ENCODE measurements around the gene MSH3. TPM values are rescaled to one million over a fixed set of nuclear protein-coding genes. Genes with fewer than 3 reads are reported as not detected.

The MSH3 gene
- total RNA-seq, 1 donor from 2014 or later, result 15.4 TPM

- H3K36me3 ChIP-seq (ENCODE audit: insufficient read depth, low read length), result no peaks in the 10 kb centered on the region
- peak overlapping the region; percentile 66 for H3K4me3 Mint-ChIP-seq (ENCODE audit: unreplicated experiment)
- no peaks in the 10 kb centered on the region for H3K27me3 Mint-ChIP-seq (ENCODE audit: low read depth, unreplicated experiment)
- peak; percentile 90 for DNase-seq (ENCODE audit: low read depth)
- peaks cover 10% of the 10 kb centered on the region for H3K36me3 Mint-ChIP-seq (ENCODE audit: low read depth, unreplicated experiment)
- peak overlapping the region; percentile 7 for H3K9ac ChIP-seq (ENCODE audit: low read length)
- no peaks in the 10 kb centered on the region for H3K27me3 ChIP-seq (ENCODE audit: insufficient read depth, low read length)
- H3K27ac Mint-ChIP-seq (ENCODE audit: unreplicated experiment), result peak overlapping the region; percentile 99
- no peaks in the 10 kb centered on the region for H3K9me3 Mint-ChIP-seq (ENCODE audit: unreplicated experiment)
- no peaks in the 10 kb centered on the region for H3K4me1 ChIP-seq (ENCODE audit: insufficient read depth, low read length)
- H3K27ac ChIP-seq (ENCODE audit: low read depth, low read length), result peak overlapping the region; percentile 18
- TF ChIP-seq CTCF (IDR thresholded peaks at IDR 0.05; ENCODE audit: insufficient read depth, low read depth, low read length) (no peak), EZH2 (IDR thresholded peaks at IDR 0.05; ENCODE audit: insufficient read depth, low read length) (no peak)
- peaks cover 37% of the 10 kb centered on the region for H3K4me1 Mint-ChIP-seq (ENCODE audit: low read depth, unreplicated experiment)
- H2AFZ ChIP-seq (ENCODE audit: low read depth, low read length), result no peak overlapping the region
- H3K9me3 ChIP-seq (ENCODE audit: insufficient read depth, low read depth, low read length), result no peaks in the 10 kb centered on the region
- no peaks in the 10 kb centered on the region for H4K20me1 ChIP-seq (ENCODE audit: insufficient read depth, low read length)
- peak; percentile 37 for FAIRE-seq
- no peaks in the 10 kb centered on the region for H3K79me2 ChIP-seq (ENCODE audit: insufficient read depth, low read length)
- H3K4me3 ChIP-seq (ENCODE audit: insufficient read depth, low read depth, low read length), result no peak overlapping the region
- H3K4me2 ChIP-seq (ENCODE audit: low read length), result peak overlapping the region; percentile 3
These were observed 206.6 kb downstream of the MSH3 start for GRCh38 chr5:80860924-80861613.

GRCh38 chr5:80863708-80864107 is 209.3 kb downstream of the MSH3 start:
- Histone ChIP-seq H3K9ac (ENCODE audit: low read length) (no peak overlapping the region), H4K20me1 (ENCODE audit: insufficient read depth, low read length) (no peaks in the 10 kb centered on the region), H3K9me3 (ENCODE audit: insufficient read depth, low read depth, low read length) (no peaks in the 10 kb centered on the region), H2AFZ (ENCODE audit: low read depth, low read length) (no peak overlapping the region), H3K27ac (ENCODE audit: low read depth, low read length) (no peak overlapping the region), H3K79me2 (ENCODE audit: insufficient read depth, low read length) (no peaks in the 10 kb centered on the region), H3K27me3 (ENCODE audit: insufficient read depth, low read length) (no peaks in the 10 kb centered on the region), H3K4me3 (ENCODE audit: insufficient read depth, low read depth, low read length) (no peak overlapping the region), H3K4me1 (ENCODE audit: insufficient read depth, low read length) (no peaks in the 10 kb centered on the region), H3K36me3 (ENCODE audit: insufficient read depth, low read length) (no peaks in the 10 kb centered on the region), H3K4me2 (ENCODE audit: low read length) (no peak overlapping the region)
- FAIRE-seq (no peak), DNase-seq (ENCODE audit: low read depth) (no peak)
- Mint-ChIP-seq H3K4me3 (ENCODE audit: unreplicated experiment) (no peak overlapping the region), H3K27me3 (ENCODE audit: low read depth, unreplicated experiment) (no peaks in the 10 kb centered on the region), H3K27ac (ENCODE audit: unreplicated experiment) (peak overlapping the region; percentile 29), H3K36me3 (ENCODE audit: low read depth, unreplicated experiment) (peaks cover 2% of the 10 kb centered on the region), H3K9me3 (ENCODE audit: unreplicated experiment) (peaks cover 2% of the 10 kb centered on the region), H3K4me1 (ENCODE audit: low read depth, unreplicated experiment) (peaks cover 44% of the 10 kb centered on the region)
- TF ChIP-seq CTCF (IDR thresholded peaks at IDR 0.05; ENCODE audit: insufficient read depth, low read depth, low read length) (no peak), EZH2 (IDR thresholded peaks at IDR 0.05; ENCODE audit: insufficient read depth, low read length) (no peak)

- H3K27ac Mint-ChIP-seq (ENCODE audit: unreplicated experiment), result peak overlapping the region; percentile 29
- H3K36me3 ChIP-seq (ENCODE audit: insufficient read depth, low read length), result no peaks in the 10 kb centered on the region
- H2AFZ ChIP-seq (ENCODE audit: low read depth, low read length), result no peak overlapping the region
- no peaks in the 10 kb centered on the region for H3K27me3 ChIP-seq (ENCODE audit: insufficient read depth, low read length)
- H4K20me1 ChIP-seq (ENCODE audit: insufficient read depth, low read length), result no peaks in the 10 kb centered on the region
- TF ChIP-seq EZH2 (IDR thresholded peaks at IDR 0.05; ENCODE audit: insufficient read depth, low read length) (no peak), CTCF (IDR thresholded peaks at IDR 0.05; ENCODE audit: insufficient read depth, low read depth, low read length) (no peak)
- H3K9ac ChIP-seq (ENCODE audit: low read length), result no peak overlapping the region
- no peaks in the 10 kb centered on the region for H3K27me3 Mint-ChIP-seq (ENCODE audit: low read depth, unreplicated experiment)
- H3K4me1 Mint-ChIP-seq (ENCODE audit: low read depth, unreplicated experiment), result peaks cover 44% of the 10 kb centered on the region
- no peak for DNase-seq (ENCODE audit: low read depth)
- no peaks in the 10 kb centered on the region for H3K79me2 ChIP-seq (ENCODE audit: insufficient read depth, low read length)
- peaks cover 2% of the 10 kb centered on the region for H3K36me3 Mint-ChIP-seq (ENCODE audit: low read depth, unreplicated experiment)
- no peak for FAIRE-seq
- H3K27ac ChIP-seq (ENCODE audit: low read depth, low read length), result no peak overlapping the region
- no peak overlapping the region for H3K4me3 ChIP-seq (ENCODE audit: insufficient read depth, low read depth, low read length)
- no peaks in the 10 kb centered on the region for H3K4me1 ChIP-seq (ENCODE audit: insufficient read depth, low read length)
- H3K9me3 Mint-ChIP-seq (ENCODE audit: unreplicated experiment), result peaks cover 2% of the 10 kb centered on the region
- no peak overlapping the region for H3K4me2 ChIP-seq (ENCODE audit: low read length)
- H3K4me3 Mint-ChIP-seq (ENCODE audit: unreplicated experiment), result no peak overlapping the region
- H3K9me3 ChIP-seq (ENCODE audit: insufficient read depth, low read depth, low read length), result no peaks in the 10 kb centered on the region
These were observed 209.7 kb downstream of the MSH3 start for GRCh38 chr5:80864109-80864508.
